Activated CD8-positive, alpha-beta memory T cell treated with anti-CD3 and anti-CD28 coated beads for 4 hours (primary cell): ENCODE results near the gene MLPH.

ENCODE experiments used
- DNase-seq, 2 donors: peaks; one replicate each; pipeline ENCODE4 v3.0.0-alpha.2; 2020; ENCODE audit warnings: low read depth in 2 of 2

MLPH gene

GRCh38 chr2:237519506-237520245 is 32.6 kb downstream of the MLPH start:
- no peak for DNase-seq

GRCh38 chr2:237520290-237520689 is 33.2 kb downstream of the MLPH start:
- DNase-seq, result no peak

GRCh38 chr2:237524631-237525030 is 37.6 kb downstream of the MLPH start:
- no peak for DNase-seq

- no peak for DNase-seq
Observed at GRCh38 chr2:237525559-237526157, 38.6 kb downstream of the MLPH start.

GRCh38 chr2:237527233-237527632 is 40.2 kb downstream of the MLPH start:
- no peak for DNase-seq

GRCh38 chr2:237527766-237528165 is 40.7 kb downstream of the MLPH start:
- DNase-seq, result no peak

- DNase-seq, result no peak
Observed at GRCh38 chr2:237529452-237530402, 42.7 kb downstream of the MLPH start.

GRCh38 chr2:237530472-237531433 is 43.7 kb downstream of the MLPH start:
- DNase-seq, result no peak

GRCh38 chr2:237532160-237532559 is 45.1 kb downstream of the MLPH start:
- no peak for DNase-seq

- DNase-seq, result no peak
Observed at GRCh38 chr2:237533668-237534161, 46.7 kb downstream of the MLPH start.

GRCh38 chr2:237534380-237534779 is 47.3 kb downstream of the MLPH start:
- no peak for DNase-seq

- no peak for DNase-seq
Observed at GRCh38 chr2:237535385-237536082, 48.5 kb downstream of the MLPH start.

GRCh38 chr2:237536083-237536415 is 49.0 kb downstream of the MLPH start:
- no peak for DNase-seq

GRCh38 chr2:237536617-237537016 is 49.6 kb downstream of the MLPH start:
- no peak for DNase-seq

- no peak for DNase-seq
Observed at GRCh38 chr2:237538001-237538720, 51.1 kb downstream of the MLPH start.

GRCh38 chr2:237538901-237539300 is 51.9 kb downstream of the MLPH start:
- no peak for DNase-seq

- DNase-seq, result no peak
Observed at GRCh38 chr2:237539681-237540080, 52.6 kb downstream of the MLPH start.

- no peak for DNase-seq
Observed at GRCh38 chr2:237540223-237540775, 53.2 kb downstream of the MLPH start.

- no peak for DNase-seq
Observed at GRCh38 chr2:237540823-237541222, 53.8 kb downstream of the MLPH start.

- no peak for DNase-seq
Observed at GRCh38 chr2:237541243-237541642, 54.2 kb downstream of the MLPH start.
